NT2/D1 (cell line): Measurements from ENCODE around the gene PIK3C2G.

Experiments
- SUZ12 ChIP-seq: IDR thresholded peaks from 2 replicates; pipeline ENCODE4 v1.6.1; 2011; ENCODE audit not compliant: insufficient read length, insufficient read depth; ENCODE audit errors: extremely low read depth
- YY1 ChIP-seq: IDR thresholded peaks from 2 replicates; pipeline ENCODE4 v1.6.1; 2011; ENCODE audit not compliant: insufficient read length, insufficient read depth
- ZNF274 ChIP-seq: IDR thresholded peaks from 2 replicates; pipeline ENCODE4 v1.6.1; 2011; ENCODE audit warnings: mild to moderate bottlenecking, low read depth, low read length

DNA sequence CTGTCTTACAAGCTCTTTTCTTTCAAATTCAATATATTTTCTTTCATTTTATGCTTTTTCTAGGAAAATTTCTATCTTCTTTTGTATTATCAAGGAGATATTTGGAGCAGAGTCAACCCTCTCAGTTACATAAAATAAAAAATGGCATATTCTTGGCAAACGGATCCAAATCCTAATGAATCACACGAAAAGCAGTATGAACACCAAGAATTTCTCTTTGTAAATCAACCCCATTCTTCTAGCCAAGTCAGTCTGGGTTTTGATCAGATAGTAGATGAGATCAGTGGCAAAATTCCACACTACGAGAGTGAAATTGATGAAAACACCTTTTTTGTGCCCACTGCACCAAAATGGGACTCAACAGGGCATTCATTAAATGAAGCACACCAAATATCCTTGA, 20.6 kb downstream of the PIK3C2G start:
- no peak for TF ChIP-seq YY1
- TF ChIP-seq ZNF274, result no peak
- TF ChIP-seq SUZ12, result no peak
